GM12872 (cell line): ENCODE results near the gene POLDIP3.

Experiments
- TF ChIP-seq, protein P1 (sequence below): IDR thresholded peaks from 3 replicates; pipeline ENCODE4 v1.5.1; 2011; ENCODE audit warnings: low read depth, mild to moderate bottlenecking, low read length, moderate library complexity; ENCODE audit not compliant: insufficient read depth

Gene POLDIP3

DNA sequence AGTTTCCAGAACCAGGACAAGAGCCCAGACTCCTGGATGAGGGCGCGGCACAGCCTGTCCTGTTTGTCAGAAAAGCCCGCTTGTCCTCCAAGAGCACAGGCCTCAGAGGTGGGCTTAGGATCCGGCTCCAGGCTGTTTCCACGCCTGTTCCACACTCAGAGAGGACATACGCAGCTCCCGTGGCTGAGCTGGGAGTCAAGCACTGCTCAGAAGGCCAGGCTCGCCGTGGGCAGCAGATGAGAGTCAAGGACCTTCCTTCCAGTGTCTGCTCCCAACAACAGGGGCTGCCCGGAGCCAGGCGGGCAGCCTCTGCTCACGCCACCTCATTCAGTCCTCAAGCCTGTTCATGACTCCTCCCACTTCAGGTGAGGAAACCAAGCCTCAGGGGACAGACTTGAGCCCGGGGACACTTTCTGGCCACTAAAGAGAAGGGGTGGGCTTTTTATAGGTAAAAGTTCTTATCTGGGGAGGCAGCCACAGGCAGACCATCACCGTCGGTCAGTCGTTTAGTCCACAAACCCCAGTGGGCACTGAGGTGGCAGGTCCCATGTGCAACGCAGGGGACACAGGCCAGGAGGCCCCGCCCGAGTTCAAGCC is 30.8 kb upstream of the POLDIP3 start:
- TF ChIP-seq, protein P1, sequence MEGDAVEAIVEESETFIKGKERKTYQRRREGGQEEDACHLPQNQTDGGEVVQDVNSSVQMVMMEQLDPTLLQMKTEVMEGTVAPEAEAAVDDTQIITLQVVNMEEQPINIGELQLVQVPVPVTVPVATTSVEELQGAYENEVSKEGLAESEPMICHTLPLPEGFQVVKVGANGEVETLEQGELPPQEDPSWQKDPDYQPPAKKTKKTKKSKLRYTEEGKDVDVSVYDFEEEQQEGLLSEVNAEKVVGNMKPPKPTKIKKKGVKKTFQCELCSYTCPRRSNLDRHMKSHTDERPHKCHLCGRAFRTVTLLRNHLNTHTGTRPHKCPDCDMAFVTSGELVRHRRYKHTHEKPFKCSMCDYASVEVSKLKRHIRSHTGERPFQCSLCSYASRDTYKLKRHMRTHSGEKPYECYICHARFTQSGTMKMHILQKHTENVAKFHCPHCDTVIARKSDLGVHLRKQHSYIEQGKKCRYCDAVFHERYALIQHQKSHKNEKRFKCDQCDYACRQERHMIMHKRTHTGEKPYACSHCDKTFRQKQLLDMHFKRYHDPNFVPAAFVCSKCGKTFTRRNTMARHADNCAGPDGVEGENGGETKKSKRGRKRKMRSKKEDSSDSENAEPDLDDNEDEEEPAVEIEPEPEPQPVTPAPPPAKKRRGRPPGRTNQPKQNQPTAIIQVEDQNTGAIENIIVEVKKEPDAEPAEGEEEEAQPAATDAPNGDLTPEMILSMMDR: no peak

DNA sequence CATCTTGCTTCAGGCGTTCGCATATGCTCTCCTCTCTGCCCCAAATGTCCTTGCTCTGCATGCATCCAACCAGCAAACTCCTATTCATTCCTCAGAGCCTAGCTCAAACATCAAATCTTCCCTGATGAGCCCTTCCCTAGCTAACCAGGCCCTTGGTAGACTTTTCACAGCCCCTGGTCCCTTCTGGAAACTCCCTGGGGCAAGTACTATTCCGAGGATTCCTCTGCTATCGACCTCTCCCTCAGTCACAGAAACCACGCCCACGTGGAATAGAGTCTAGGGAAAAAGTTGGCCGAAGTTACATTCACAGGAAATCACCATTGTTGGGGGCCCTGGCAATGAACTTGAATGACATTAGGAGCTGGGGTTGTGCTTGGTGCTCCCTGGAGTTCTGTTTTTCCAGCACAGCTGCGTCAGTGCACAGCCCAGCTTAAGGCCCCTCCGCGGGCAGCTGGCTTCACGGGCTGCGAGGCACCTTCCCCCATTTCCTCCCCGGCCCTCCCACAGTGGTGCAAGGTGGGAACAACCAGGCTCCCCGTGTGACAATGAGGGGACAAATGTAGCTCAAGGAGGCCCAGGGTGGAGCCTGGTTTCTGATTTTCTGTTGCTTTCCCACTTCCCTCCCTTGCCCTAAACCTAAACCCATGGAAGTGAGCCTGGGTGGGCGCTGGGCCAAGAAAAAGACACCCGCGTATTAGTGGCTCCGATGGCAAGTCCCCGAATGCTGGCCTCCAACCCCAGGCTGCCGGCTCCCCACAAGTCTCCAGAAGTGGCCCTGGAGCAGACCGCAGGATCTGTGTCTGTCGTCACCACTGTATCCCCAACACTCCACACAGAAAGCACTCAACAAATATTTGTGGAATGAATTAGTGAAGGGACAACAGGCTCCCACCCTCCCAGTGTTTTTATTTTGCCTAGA is 30.0 kb upstream of the POLDIP3 start:
- TF ChIP-seq, protein P1: no peak

DNA sequence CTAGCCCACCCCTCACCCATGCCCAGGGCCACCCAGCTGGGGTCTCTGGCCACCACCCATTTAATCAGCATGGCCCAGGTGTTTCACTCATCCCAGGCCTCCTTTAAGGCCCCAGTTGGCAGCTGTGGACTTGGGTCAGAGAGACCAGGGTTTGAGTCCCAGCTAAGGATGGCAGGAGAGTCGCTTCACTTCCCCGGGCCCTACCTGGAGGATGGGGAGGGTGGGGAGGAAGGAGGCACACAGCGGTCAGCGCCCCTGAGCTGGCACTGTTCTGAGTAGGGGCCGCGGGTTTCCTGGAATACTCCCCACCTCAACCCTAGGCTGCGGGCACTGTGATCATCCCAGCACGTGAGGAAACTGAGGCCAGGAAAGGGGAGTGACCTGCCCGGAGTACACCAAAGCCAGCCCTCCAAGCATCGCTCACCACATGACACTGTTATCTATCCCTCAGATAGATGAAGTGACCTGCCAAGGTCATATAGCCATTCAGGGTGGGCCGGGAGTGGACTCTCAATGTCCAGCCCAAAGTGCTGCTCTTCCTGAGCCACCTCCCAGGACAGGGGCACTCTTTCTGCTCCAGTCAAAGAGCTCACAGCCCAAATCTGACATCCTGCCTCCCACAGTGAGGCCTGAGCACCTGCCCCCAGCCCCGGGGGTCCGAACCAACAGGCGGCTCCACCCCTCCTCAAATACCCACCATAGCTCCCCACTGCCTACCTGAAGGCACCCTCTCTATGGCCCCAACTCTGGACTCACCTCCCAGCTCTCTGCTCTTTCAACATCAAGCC is 29.1 kb upstream of the POLDIP3 start:
- TF ChIP-seq, protein P1: no peak

DNA sequence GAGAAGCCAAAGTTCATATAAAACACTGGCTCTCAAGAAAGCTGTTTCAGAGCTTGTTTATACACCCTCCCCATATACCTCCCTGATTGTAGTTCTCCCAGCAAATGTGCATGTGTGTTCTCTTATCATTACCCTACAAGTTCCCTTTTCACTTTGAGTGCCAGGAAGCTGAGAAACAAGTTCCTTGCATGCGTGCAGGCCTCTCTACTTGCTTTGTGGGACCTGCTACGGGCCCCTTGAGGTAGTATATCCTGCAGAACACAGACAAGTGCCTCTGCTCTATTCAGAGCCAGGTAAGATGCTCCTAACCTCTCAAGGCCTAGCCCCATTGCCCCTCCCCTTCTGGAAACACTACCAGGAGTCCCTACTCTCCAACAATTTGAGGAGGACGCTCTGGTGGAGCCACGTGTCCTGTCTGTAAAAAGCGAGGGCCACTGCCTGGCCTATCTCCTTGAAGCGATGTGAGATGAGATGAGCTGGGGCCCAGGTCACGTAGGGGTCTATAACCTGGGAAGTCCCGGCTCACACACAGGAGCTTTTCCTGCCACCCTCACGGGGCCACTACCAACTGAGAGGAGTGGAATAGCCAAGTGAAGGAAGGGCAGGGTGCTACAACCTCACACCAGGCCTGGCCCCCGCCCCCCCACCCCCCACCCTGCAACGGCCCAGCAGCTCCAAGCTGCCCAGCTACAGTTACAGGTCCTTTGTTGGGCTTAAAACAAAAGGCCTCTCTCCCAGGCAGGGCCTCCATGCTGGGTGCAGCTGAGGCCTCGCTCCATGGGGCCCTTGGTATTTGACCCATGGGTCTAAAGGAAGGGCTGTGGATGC is 28.3 kb upstream of the POLDIP3 start:
- TF ChIP-seq, protein P1: no peak

DNA sequence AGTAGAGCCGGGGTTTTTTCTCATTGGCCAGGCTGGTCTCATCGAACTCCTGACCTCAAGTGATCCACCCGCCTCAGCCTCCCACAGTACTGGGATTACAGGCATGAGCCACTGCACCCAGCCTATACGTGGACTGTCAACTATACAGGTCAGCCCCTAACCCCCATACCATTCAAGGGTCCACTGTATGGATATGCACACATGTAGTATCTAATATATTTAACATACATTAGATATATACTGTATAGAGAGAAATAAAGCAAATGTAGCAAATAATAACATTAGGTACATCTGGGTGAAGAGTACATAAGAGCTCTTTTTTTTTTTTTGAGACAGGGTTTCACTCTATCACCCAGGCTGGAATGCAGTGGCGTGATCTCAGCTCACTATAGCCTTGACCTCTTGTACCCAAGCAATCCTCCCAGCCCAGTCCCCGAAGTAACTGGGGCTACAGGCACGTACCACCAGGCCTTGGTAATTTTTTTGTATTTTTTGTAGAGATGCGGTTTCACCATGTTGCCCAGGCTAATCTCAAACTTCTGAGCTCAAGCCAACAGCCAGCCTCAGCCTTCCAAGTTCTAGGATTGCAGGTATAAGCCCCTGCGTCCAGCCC is 27.2 kb upstream of the POLDIP3 start:
- TF ChIP-seq, protein P1: no peak

DNA sequence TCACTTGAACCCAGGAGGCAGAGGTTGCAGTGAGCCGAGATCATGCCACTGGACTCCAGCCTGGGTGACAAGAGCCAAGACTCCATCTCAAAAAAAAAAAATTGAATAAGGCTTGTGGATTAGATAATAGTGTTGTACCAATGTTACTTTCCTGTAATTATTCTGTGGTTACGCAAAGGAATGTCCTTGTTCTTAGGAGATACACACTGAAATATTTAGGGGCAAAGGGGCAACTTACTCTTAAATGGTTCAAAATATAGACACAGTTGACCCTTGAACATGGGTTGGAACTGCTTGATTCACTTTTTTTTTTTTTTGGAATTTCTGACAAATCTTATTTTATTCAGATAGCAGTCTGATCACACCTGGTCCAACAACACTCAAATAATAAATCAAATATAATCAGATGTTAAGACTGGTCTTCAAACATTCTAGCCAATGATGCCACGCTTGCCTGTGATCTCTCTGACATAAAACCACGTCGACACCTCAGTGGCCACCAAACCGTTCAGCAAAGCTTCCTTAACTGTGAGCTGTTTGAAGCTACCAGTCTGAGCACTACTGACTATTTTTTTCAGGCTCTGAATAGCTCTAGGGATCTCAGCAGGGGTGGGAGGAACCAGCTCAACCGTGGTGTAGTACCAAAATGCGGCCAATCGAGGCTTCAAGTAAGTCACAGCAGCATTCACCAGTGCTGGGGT is 25.0 kb upstream of the POLDIP3 start:
- TF ChIP-seq, protein P1: no peak
